Measurements from ENCODE around the gene INSM2.

DNA sequence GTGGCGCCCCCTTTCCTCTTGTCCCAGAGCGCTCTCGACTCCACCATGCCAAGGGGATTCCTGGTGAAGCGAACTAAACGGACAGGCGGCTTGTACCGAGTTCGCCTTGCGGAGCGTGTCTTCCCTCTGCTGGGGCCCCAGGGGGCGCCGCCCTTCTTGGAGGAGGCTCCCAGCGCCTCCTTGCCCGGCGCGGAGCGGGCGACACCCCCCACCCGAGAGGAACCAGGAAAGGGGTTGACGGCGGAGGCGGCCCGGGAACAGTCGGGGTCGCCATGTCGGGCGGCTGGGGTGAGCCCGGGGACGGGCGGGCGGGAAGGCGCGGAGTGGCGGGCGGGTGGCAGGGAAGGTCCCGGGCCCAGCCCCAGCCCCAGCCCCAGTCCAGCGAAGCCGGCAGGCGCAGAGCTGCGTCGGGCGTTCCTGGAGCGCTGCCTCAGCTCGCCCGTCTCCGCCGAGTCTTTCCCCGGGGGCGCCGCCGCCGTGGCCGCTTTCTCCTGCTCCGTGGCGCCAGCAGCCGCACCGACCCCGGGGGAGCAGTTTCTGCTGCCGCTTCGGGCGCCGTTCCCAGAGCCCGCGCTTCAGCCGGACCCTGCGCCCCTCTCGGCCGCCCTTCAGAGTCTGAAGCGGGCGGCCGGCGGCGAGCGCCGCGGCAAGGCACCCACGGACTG lies 376 bp downstream of the INSM2 start:
- no peak for TF ChIP-seq POLR2A (IDR thresholded peaks at IDR 0.05)
- TF ChIP-seq, protein P1, sequence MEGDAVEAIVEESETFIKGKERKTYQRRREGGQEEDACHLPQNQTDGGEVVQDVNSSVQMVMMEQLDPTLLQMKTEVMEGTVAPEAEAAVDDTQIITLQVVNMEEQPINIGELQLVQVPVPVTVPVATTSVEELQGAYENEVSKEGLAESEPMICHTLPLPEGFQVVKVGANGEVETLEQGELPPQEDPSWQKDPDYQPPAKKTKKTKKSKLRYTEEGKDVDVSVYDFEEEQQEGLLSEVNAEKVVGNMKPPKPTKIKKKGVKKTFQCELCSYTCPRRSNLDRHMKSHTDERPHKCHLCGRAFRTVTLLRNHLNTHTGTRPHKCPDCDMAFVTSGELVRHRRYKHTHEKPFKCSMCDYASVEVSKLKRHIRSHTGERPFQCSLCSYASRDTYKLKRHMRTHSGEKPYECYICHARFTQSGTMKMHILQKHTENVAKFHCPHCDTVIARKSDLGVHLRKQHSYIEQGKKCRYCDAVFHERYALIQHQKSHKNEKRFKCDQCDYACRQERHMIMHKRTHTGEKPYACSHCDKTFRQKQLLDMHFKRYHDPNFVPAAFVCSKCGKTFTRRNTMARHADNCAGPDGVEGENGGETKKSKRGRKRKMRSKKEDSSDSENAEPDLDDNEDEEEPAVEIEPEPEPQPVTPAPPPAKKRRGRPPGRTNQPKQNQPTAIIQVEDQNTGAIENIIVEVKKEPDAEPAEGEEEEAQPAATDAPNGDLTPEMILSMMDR (IDR thresholded peaks at IDR 0.05): no peak

Data from tibial nerve (tissue), 3 donors.